GM12865 (cell line): ENCODE results near the gene DVL3.
"Not testable (repeated sequence)": the region's sequence is repeated elsewhere in the genome, so short reads cannot be mapped to it uniquely, and the experiment has no call there.

Experiments
- DNase-seq: peaks from one replicate; pipeline ENCODE4 v3.0.0; 2010; ENCODE audit warnings: low read depth
- H3K4me3 ChIP-seq: 2 replicates; pipeline ENCODE4 v1.5.1; 2011; ENCODE audit warnings: mild to moderate bottlenecking, low read depth, low read length, control low read depth
- CTCF ChIP-seq: IDR thresholded peaks from 2 replicates; pipeline ENCODE4 v1.5.1; 2011; ENCODE audit warnings: low read length, control low read depth, low read depth, inconsistent platforms; ENCODE audit not compliant: insufficient read depth; ENCODE audit errors: missing control alignments

Gene DVL3

GRCh38 chr3:184155644-184156521, 706 bp downstream of the DVL3 start:
- DNase-seq: peak; percentile 49
- TF ChIP-seq CTCF: no peak
- H3K4me3 ChIP-seq: peak overlapping the region; percentile 79

GRCh38 chr3:184156522-184156955, 1.4 kb downstream of the DVL3 start:
- TF ChIP-seq CTCF: no peak
- DNase-seq: no peak
- peak overlapping the region; percentile 79 for H3K4me3 ChIP-seq

GRCh38 chr3:184157206-184157605, 2.0 kb downstream of the DVL3 start:
- H3K4me3 ChIP-seq: peak overlapping the region; percentile 79
- TF ChIP-seq CTCF: no peak
- no peak for DNase-seq

- no peak overlapping the region for H3K4me3 ChIP-seq
- no peak for TF ChIP-seq CTCF
- DNase-seq: no peak
Observed at GRCh38 chr3:184158404-184158803, 3.2 kb downstream of the DVL3 start.

GRCh38 chr3:184160456-184160855, 5.3 kb downstream of the DVL3 start:
- no peak overlapping the region for H3K4me3 ChIP-seq
- peak; percentile 54 for DNase-seq
- no peak for TF ChIP-seq CTCF

- H3K4me3 ChIP-seq, DNase-seq: not testable (repeated sequence)
Observed at GRCh38 chr3:184162571-184163070, 7.4 kb downstream of the DVL3 start.

- TF ChIP-seq CTCF: no peak
- no peak for DNase-seq
- H3K4me3 ChIP-seq: no peak overlapping the region
Observed at GRCh38 chr3:184164648-184165330, 9.6 kb downstream of the DVL3 start.
